Stimulated activated CD8-positive, alpha-beta memory T cell treated with anti-CD3 and anti-CD28 coated beads, Interleukin-4, amount 100 ng/mL, for 4 hours (primary cell): ENCODE data around the gene RBPJL.

Experiments
- DNase-seq, 2 donors: peaks; one replicate each; pipeline ENCODE4 v3.0.0-alpha.2; 2020; ENCODE audit warnings: low read depth in 2 of 2, low spot score in 1 of 2

Gene RBPJL, protein sequence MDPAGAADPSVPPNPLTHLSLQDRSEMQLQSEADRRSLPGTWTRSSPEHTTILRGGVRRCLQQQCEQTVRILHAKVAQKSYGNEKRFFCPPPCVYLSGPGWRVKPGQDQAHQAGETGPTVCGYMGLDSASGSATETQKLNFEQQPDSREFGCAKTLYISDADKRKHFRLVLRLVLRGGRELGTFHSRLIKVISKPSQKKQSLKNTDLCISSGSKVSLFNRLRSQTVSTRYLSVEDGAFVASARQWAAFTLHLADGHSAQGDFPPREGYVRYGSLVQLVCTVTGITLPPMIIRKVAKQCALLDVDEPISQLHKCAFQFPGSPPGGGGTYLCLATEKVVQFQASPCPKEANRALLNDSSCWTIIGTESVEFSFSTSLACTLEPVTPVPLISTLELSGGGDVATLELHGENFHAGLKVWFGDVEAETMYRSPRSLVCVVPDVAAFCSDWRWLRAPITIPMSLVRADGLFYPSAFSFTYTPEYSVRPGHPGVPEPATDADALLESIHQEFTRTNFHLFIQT

GRCh38 chr20:45306431-45306982 is at the start of gene RBPJL:
Gene RBPJL, plus strand, starts transcription at chr20:45306840. Its CDS starts 83 bp downstream, at chr20:45306923.
- DNase-seq, result no peak

DNA sequence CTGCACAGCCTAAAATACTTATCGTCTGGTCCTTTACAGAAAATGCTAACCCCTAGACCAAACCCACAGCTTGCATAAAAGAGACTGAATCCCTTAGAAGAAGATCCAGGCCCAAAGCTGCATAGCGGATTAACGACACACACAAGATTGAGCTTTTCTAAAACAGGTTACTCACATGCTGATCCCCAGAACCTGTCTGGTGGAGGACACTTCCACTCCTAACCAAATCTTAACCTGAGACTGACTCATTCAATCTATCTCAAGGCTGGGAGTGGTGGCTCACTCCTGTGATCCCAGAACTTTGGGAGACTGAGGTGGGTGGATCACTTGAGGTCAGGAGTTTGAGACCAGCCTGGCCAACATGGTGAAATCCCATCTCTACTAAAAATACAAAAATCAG is 49.5 kb upstream of the RBPJL start:
- DNase-seq, result no peak

- DNase-seq, result no peak
Observed at GRCh38 chr20:45257711-45258110, 48.9 kb upstream of the RBPJL start.

DNA sequence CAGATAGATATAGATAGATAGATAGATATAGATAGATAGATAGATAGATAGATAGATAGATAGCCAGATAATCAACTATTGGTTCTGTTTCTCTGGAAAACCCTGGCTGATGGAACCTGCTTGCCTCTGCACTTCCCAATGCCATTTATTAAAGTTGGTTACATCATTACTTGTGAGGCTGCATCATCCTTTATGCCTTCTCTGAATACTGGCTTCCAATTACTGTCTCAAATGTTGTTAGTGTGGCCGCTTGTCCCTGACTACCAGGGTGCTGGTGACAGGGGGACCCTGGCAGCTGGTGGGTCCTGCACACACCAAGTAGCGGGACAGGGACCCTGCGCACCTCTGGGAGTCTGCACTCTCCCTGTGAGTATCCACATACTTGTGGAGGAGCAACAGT is 48.4 kb upstream of the RBPJL start:
- DNase-seq, result no peak

DNA sequence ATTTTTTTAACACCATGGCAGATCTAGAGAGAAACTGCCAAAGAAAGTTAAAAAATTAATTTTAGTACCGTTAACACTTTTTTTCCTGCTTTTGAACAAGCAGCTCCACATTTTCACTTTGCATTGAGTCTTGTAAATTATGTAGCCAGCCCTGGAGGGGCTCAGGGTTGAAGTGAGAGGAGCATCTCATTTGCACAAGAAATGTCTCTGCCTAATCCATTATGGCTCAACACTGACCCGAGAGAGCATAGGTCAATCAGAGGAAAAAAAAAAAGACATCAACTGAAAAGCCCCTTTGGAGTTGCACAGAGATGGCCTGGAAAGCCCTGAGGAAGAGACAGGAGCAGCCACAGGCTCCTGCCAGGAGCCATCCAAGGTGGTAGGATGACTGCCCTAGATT is 48.0 kb upstream of the RBPJL start:
- no peak for DNase-seq

GRCh38 chr20:45263556-45264266 is 42.9 kb upstream of the RBPJL start:
- DNase-seq, result no peak

DNA sequence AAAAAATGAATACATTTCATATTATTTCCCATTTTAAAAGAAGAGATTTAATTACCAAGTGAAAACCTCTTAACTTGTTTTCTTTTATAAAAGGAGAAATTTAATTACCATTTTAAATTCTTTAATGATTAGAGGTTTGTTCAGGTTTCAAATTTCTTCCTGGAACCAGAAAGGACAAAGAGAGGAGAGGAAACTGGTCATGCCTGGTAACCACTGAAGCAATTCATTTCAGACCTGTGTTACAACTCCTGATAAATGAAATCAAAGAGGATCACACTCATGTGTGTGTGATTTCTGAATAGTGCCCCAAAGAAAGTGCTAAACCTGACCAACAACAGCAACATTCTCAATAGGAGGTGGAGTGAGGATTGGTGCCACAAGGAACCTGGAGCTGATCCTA is 39.7 kb upstream of the RBPJL start:
- no peak for DNase-seq

DNA sequence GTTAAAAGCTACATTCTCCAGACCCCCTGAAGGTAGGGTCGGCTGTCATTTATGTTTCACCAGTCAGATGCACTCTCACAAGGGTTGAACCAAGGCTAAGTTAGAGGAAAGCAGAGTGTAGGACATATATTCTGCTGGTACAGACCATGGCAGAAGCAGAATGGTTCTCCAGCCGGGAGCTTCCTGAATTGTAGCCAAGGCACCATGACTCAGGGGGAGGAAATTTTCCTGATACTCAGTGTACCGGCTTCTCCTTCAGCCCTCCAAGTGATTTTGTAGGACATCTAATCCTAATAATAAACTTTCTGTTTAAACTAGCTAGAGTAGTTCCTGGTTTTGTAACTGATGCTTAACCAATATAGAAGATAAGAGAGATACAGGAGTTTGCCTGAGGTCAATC is 38.1 kb upstream of the RBPJL start:
- DNase-seq, result no peak

DNA sequence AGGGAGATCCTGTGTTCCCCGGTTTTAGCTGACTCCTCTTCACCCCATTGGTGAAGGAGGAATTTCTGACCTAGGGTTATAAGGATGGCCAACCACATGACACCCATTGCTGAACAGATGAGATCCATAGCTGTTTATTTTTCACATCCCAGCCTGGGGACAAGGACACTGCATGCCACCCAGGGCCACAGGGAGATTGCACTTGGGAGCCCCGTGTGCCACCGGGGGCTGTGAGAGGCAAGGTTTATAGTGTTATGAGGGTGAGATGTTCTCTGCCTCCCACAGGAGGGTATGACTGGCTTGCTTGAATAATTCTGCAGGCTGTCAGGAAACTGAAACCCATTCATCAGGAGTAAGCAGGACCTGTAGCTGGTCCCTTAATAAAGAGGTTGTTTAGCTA is 37.6 kb upstream of the RBPJL start:
- no peak for DNase-seq

- no peak for DNase-seq
Observed at GRCh38 chr20:45269754-45270270, 36.8 kb upstream of the RBPJL start.

GRCh38 chr20:45275338-45275737 is 31.3 kb upstream of the RBPJL start:
- DNase-seq, result no peak

DNA sequence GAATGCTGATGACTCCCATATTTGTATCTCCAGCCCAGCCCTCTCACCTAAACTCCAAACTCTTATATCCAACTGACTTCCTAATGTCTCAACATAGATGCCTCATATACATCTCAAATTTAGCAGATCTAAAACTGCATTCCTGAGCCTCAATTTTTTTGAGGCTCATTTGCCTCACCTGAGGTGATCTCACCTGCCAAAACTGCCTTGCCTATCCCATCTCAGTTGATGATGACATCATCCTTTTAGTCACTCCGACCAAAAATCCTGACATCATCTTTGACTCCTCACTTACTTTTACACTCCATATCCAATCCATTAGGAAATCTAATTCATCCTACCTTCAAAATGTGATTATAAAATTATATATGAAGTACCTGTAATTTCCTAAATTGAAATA is 26.6 kb upstream of the RBPJL start:
- no peak for DNase-seq

DNA sequence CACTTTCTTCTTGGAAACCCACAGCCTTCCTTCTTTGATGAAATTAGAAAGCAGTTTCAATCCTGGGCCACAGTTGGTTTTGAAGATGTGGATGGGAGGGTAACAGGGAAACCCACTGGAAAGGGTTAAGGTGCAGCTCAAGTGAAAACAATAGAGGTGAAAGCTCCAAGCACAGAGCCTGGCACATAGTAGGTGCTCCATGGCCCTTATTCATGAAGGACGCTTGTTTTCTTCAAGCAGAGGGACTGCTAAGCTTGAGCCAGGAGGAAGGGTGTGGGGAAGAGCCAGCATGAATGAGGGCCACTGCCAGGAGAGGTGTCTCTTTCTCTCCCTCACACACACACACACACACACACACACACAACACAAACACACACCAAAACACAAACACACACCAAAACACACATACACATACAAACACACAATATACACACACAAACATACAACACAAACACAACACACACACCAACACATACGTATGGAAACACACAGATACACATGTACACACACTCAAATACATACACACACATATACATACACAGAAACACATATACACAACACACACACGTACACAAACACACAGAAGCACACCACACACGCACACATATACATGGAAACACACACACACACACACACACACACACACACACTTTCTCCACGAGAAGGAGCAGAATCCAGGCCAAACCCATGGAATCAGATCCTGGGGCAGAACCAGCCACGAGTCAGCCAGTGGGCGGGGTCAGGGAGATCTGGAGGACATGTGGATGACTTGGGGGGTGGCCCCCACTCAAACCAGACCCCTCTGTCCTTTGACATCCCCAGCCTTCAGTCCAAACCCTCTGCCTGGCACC is 23.7 kb upstream of the RBPJL start:
- DNase-seq, result no peak

- DNase-seq, result no peak
Observed at GRCh38 chr20:45283551-45284057, 23.0 kb upstream of the RBPJL start.

DNA sequence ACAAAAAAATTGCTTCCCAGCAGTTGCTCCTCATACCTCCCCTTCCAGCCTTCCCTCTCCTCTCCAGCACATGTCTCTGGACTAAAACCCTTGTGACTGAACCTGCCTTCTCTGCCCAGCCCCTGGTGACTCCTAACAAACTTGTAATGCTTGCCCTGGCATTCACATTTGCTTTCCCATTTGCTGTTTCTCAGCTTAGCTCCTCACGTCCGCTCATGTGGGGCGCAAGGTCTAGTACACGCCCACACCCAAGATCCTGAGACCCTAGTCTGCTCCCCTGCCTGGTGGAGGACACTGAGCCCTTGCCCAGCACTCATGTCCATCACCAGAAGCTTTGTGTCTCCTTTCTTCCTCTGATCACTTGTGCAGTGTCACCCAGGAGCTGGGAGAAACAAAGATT is 18.3 kb upstream of the RBPJL start:
- DNase-seq, result no peak

DNA sequence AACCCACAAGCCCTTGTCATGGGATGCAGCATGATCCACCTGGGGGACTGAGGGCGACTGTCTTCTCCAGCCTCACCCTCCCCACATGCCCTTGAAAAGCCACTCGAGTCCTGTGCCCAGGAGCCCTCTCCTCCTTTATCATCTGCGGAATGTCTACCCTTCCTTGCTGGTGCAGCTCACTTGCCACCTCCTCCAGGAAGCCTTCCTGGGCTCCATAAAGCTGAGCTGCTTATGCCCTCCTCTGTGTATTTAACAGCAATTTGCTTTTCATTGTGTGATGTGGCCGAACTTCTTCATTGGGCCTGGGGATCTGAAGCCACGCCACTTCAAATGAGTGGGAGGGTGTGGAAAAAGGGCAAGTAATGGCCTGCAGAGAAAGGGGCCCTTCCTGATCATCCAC is 17.8 kb upstream of the RBPJL start:
- DNase-seq, result no peak

GRCh38 chr20:45289942-45290676 is 16.5 kb upstream of the RBPJL start:
- DNase-seq, result no peak

DNA sequence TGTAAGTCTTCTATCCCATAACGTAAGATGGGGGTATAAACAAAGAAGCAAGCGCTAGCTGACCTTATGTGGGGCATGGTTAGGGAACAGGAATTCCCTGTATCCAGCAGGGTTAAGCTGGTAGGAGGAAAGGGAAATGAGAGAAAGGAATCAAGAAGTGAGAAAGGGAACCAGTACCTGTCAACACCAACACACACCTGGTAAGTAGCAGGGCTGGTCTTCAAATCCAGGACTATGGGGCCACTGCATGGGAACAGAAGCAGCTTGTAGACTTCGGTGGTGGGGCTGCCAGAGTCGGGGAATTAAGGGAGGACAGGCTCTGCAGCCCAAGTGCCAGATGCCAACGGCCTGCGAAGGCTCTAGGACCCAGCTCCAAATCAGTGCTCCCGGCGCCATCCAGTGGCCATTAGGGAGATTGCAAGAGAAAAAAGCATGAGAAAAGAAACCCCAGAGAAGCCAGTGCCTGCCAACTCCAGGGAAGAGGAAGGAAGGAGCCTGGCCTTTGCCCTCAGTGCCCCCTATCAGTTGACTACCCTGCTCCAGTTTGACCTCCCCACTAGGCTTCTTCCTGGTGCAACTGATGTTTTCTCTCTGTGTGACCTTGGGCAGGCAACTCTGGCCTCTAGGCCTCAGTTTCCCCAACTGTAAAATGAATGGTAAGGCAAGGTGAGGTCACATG is 15.8 kb upstream of the RBPJL start:
- DNase-seq, result peak; percentile 14 to 45

GRCh38 chr20:45291526-45291925 is 15.1 kb upstream of the RBPJL start:
- DNase-seq, result no peak

- no peak for DNase-seq
Observed at GRCh38 chr20:45292343-45292742, 14.3 kb upstream of the RBPJL start.
